Measurements from ENCODE around the gene ISCA1. TPM values are rescaled to one million over a fixed set of nuclear protein-coding genes. Genes with fewer than 3 reads are reported as not detected.

The ISCA1 gene
- total and polyA plus RNA-seq, 10 of the 15 experiments (the other 5 are each of a cell fraction or from before 2014, with no cell fraction given), result 8.9 to 36.0 (median 24.2) TPM

DNA sequence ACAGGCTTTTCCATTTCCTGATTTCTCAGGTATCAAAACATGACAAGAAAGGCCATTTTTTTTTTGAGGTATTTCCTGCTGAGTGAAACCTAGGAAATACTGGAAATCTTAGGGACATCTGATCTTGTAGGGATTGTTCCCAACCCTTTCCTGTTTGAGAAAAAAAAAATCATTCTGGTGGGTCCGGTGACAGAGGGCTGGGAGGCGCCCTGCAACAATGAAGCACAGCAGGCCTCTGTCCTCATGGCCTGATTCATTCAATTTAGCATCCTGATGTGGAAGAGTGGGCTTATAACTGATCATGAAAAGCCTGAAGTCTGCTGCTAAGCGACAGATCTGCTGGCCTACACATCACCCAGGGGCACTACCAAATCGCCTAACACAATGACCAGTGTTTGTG, 19.8 kb downstream of the ISCA1 start (continued):
- TF ChIP-seq, protein P1, sequence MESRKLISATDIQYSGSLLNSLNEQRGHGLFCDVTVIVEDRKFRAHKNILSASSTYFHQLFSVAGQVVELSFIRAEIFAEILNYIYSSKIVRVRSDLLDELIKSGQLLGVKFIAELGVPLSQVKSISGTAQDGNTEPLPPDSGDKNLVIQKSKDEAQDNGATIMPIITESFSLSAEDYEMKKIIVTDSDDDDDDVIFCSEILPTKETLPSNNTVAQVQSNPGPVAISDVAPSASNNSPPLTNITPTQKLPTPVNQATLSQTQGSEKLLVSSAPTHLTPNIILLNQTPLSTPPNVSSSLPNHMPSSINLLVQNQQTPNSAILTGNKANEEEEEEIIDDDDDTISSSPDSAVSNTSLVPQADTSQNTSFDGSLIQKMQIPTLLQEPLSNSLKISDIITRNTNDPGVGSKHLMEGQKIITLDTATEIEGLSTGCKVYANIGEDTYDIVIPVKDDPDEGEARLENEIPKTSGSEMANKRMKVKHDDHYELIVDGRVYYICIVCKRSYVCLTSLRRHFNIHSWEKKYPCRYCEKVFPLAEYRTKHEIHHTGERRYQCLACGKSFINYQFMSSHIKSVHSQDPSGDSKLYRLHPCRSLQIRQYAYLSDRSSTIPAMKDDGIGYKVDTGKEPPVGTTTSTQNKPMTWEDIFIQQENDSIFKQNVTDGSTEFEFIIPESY (IDR thresholded peaks at IDR 0.05), result no peak
- no peak for TF ChIP-seq EED (IDR thresholded peaks at IDR 0.05; ENCODE audit: low read depth)
- TF ChIP-seq, protein P2, sequence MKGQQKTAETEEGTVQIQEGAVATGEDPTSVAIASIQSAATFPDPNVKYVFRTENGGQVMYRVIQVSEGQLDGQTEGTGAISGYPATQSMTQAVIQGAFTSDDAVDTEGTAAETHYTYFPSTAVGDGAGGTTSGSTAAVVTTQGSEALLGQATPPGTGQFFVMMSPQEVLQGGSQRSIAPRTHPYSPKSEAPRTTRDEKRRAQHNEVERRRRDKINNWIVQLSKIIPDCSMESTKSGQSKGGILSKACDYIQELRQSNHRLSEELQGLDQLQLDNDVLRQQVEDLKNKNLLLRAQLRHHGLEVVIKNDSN (IDR thresholded peaks at IDR 0.05; ENCODE audit: borderline replicate concordance, extremely low read length, insufficient read depth, low read depth, low read length), result no peak
- no peak for TF ChIP-seq SRF (IDR thresholded peaks at IDR 0.05; ENCODE audit: low read depth in 2 of 2, low read length in 2 of 2)

DNA sequence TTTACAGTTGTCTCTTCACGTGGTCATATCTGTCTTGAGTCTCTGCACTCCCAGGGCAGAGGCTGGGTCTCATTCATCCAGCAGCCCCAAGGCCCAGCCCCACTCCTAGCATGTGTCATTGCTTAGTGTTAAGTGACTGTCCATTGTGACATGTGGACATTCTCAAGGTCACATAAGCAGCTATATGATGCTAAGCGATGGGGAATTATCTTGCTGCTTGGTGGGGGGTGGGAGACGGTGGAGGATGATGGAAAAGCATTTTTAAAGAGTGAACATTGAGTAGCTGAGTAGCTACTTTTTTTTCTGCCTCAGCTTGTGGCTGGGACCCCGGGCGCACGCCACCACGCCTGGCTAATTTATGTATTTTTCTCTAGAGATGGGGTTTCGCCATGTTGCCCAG, 22.8 kb downstream of the ISCA1 start, which contains the start of gene C9orf153:
C9orf153 (minus strand) TSS at position 101 of the 400 bp plus-strand sequence. CDS start 30,054 bp downstream, outside the sequence.
- FAIRE-seq (no peak), ATAC-seq (no peak), DNase-seq (ENCODE audit: low read depth, low spot score) (no peak)
- in situ Hi-C loops (cut with MboI), result no loop called here
- no peaks in the 10 kb centered on the region for H3K27me3 ChIP-seq (replicated peaks in 1 of 2; ENCODE audit: control insufficient read depth in 2 of 2, insufficient read depth in 2 of 2, low read length in 1 of 2)
- no peaks in the 10 kb centered on the region for H4K20me1 ChIP-seq (ENCODE audit: control insufficient read depth, insufficient read depth)
- H2AFZ ChIP-seq (ENCODE audit: control insufficient read depth, low read depth, low read length), result no peak within 1 kb of the TSS
- WGBS (ENCODE audit: insufficient coverage, insufficient replicate concordance, low lambda C conversion rate, missing lambda C conversion rate), result 78% methylated on average over 8 of the region's 8 CpGs
- no peaks in the 10 kb centered on the region for H3K4me1 ChIP-seq (ENCODE audit: control insufficient read depth, insufficient read depth, low read length)
- H3K4me3 ChIP-seq, result no peak within 1 kb of the TSS
- no peaks in the 10 kb centered on the region for H3K79me2 ChIP-seq (ENCODE audit: control insufficient read depth, insufficient read depth, low read length)
- TF ChIP-seq SUZ12 (IDR thresholded peaks at IDR 0.05; ENCODE audit: unreplicated experiment) (no peak), GATAD2B (conservative IDR thresholded peaks at IDR 0.05; ENCODE audit: low read depth) (no peak), MTA3 (IDR thresholded peaks at IDR 0.05; ENCODE audit: borderline replicate concordance, low read length) (no peak), RB1 (IDR thresholded peaks at IDR 0.05; ENCODE audit: borderline replicate concordance) (no peak), JUND (IDR thresholded peaks at IDR 0.05; ENCODE audit: low read depth, low read length) (no peak), HDAC6 (IDR thresholded peaks at IDR 0.05; ENCODE audit: unreplicated experiment) (no peak), GABPA (IDR thresholded peaks at IDR 0.05; ENCODE audit: low read depth) (no peak), NFXL1 (IDR thresholded peaks at IDR 0.05; ENCODE audit: borderline replicate concordance) (no peak), HDGF (IDR thresholded peaks at IDR 0.05) (no peak), MYC (IDR thresholded peaks at IDR 0.05; ENCODE audit: insufficient read depth, insufficient read length, insufficient replicate concordance, low read length, severe bottlenecking) (no peak), TCF12 (IDR thresholded peaks at IDR 0.05; ENCODE audit: low read depth, low read length) (no peak), EZH2 (IDR thresholded peaks at IDR 0.05; ENCODE audit: borderline replicate concordance, control insufficient read depth, low read depth, low read length) (no peak), ZNF207 (IDR thresholded peaks at IDR 0.05; ENCODE audit: borderline replicate concordance) (no peak), SMAD5 (IDR thresholded peaks at IDR 0.05; ENCODE audit: low read depth) (no peak), YY1 (IDR thresholded peaks at IDR 0.05; ENCODE audit: low read depth, low read length) (no peak), TBL1XR1 (IDR thresholded peaks at IDR 0.05; ENCODE audit: low read depth, low read length) (no peak)
- H3K9me3 ChIP-seq (replicated peaks; ENCODE audit: control insufficient read depth, insufficient read depth, low read length), result no peaks in the 10 kb centered on the region
- SMC1A ChIA-PET (ENCODE audit: uncharacterized antibody, unreplicated experiment), result no interaction called here
- peaks cover 0 to 1% of the 10 kb centered on the region in 2 experiments; a peak in 1 of 4 replicates for H3K36me3 ChIP-seq (ENCODE audit: control insufficient read depth in 2 of 2, insufficient read depth in 2 of 2, low read length in 1 of 2)
- H3K9ac ChIP-seq (ENCODE audit: control insufficient read depth, insufficient read depth, low read length), result no peak within 1 kb of the TSS
- intact Hi-C loops (cut with micrococcal nuclease; ENCODE audit: unreplicated experiment), result no loop called here
- H3K27ac ChIP-seq (ENCODE audit: control insufficient read depth, insufficient read depth), result no peak within 1 kb of the TSS
- H3K4me2 ChIP-seq (ENCODE audit: control insufficient read depth, insufficient read depth), result no peak within 1 kb of the TSS
- RAD21 ChIA-PET (ENCODE audit: unreplicated experiment), result no interaction called here
- CTCF ChIA-PET, result no interaction called here
- POLR2A ChIA-PET, result no interaction called here
- BruUV-seq (replicated peaks), result no TSS peak

All from GM12878 (cell line).